DMS 273 treated with DMSO at 0.1 percent for 48 hours (cell line): ENCODE data around the gene MPV17.
"Not testable (repeated sequence)": the region's sequence is repeated elsewhere in the genome, so short reads cannot be mapped to it uniquely, and the experiment has no call there.

Experiments
- DNase-seq: peaks from one replicate; lab custom pipeline; 2025; lab: John Stamatoyannopoulos, UW

Gene MPV17, protein sequence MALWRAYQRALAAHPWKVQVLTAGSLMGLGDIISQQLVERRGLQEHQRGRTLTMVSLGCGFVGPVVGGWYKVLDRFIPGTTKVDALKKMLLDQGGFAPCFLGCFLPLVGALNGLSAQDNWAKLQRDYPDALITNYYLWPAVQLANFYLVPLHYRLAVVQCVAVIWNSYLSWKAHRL

DNA sequence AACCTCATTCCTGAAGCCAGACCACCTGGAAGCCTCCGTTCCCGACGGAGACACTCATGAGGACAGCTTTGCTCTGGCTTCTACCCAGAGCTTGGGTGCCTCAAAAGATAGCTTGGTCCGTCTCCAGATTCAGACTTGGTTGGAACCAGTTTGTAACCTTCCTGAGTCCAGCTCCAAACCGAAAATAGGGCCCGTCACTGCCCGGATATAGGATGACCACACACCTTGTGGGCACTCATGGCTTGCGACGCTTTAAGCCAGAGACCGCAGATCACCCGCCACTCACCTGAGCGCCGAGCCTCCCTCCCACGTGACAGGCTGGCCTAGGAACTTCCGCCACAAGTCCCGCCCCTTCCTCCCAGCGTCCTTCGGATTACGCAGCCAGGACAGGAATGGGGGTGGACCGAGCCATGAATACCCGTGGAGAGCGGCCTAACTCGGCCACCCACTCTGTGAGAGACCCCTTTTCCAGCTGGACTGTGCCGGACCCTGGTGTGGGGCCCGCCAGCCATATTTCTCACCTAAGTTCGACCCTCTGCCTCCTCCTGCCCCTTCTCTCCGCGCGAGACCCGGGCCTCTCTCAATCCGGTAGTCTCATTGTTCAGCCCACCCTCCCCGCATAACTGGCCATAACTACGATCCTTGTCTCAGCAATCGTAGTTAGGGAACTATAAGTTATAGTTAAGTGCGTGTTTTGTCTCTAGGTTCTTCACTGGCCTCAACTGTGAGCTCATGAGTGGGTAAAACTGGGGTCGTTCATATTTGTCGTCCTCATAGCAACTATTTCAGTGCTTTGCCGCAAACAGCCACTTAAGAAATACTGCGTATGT, at the start of gene MPV17:
TSS of gene MPV17 (minus strand) at position 332 of the 830 bp plus-strand sequence. CDS start 580 bp downstream, outside the sequence.
- peak; percentile 76 for DNase-seq

DNA sequence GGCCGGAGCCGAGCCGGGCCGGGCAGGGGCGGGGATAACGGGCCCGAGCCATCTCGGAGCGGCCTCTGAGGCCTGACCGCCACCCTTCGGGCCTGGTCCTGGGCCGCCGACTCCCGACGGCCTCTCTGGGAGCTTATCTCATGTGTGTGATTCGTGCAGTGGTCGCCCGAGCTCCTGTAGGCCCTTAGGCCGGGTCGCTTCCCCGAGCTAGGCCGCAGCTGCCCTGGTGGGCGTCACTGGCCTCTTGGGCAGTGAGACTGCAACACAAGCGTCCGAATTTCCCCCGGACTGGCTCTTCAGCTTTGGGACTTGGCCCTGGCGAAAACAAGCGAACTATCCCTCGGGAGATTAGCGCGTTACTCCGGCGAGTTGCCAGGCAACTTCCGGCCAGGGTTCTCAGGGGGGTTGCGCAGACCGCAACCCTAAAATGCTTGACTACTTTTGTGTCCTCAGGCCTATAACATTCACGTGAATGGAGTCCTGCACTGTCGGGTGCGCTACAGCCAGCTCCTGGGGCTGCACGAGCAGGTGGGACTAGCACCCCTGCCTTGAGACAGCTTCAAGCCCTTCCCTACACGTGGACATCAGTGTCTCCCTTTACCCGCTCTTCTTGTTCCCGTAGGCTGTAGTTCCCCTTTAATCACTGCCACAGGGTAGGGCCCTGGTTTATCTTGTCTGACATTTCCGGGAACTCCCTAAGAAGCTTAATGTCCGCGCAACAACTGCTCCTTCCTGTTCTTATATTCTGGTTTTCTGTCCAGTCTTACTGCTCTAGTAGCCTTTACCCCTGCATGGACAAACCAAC, 48.1 kb upstream of the MPV17 start:
- DNase-seq = no peak

DNA sequence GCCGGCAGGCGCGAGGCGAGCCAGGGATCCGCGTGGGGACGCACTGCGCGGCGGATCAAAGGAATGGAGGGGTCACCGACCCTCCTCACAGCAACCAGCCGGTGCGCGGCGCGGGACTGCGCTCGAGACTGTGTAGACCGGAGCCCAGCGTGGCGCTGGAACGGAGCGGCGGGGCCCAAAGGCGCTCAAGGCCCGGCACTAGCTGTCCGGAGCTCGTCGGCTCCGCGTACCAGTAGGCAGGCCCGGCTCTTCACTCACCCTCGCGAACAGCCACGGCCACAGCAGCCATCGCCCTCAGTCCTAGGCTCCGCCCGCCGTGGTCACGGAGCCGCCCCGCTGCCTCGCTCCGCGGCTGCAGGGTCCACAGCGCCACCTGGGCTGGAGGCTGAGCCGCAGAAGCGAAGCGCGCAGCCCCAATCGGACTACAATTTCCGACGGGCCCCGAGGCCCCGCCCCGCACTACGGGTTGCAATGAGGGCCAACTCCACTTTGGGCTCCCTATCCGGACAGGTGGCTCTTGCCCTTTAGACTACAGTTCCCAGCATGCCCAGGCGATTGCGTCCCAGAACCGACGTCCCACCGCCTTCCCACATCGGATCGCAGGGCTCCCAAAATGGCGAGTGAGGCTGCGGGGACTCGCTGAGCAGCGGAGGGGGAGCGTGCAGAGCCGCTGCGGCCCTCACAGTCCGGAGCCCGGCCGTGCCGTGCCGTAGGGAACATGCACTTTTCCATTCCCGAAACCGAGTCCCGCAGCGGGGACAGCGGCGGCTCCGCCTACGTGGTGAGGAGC, 47.3 kb upstream of the MPV17 start, which contains the start of the genes EIF2B4 and SNX17:
TSS of gene EIF2B4 (minus strand) at position 313 of the 790 bp plus-strand sequence. CDS start at position 289, 24 bp downstream.
TSS of gene SNX17 (plus strand) at position 591 of the 790 bp plus-strand sequence. CDS start at position 719, 128 bp downstream.
- DNase-seq = peak; percentile 97

DNA sequence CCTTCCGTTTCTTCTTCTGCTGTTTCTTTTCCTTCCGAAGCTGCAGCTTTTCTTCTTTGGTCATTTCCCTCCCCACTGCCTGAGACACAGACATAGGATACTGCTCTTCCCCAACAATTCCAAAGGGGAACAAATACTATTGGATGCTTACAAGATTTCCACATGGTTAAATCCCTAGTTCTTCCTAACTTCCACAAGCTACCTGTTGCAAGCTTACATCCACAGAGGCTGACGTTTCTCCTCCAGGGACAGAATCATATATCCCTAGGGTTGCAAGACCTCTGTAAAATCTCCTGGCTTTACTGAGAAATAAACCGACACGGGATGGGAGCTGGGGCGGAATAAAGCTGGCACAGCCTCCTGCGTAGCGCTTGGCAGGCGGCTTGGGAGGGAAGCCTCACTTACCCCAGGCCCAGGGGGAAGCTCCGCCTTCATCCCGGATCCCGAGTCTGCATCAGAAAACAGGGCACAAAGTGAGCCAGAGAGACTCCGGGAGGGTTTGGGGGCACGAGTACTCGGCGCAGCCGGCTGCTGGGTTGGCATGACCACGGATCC, 46.7 kb upstream of the MPV17 start:
- DNase-seq = peak; percentile 34

DNA sequence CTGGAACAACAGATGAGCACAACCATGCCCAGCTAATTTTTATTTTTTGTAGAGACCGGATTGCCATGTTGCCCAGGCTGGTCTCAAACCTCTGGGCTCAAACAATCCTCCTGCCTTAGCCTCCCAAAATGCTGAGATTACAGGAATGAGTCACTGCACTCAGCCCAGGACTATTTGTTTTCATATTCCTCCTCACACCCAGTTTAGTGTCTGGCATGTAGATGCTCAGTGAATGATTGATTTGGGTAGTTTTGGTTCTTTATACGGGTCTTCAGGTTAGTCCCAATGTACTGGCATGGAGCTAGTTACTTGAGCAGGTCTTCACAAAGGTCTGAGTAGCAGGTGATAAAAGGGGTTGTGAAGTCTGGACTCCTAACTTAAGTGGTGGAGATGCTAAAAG, 41.0 kb upstream of the MPV17 start:
- DNase-seq = no peak

DNA sequence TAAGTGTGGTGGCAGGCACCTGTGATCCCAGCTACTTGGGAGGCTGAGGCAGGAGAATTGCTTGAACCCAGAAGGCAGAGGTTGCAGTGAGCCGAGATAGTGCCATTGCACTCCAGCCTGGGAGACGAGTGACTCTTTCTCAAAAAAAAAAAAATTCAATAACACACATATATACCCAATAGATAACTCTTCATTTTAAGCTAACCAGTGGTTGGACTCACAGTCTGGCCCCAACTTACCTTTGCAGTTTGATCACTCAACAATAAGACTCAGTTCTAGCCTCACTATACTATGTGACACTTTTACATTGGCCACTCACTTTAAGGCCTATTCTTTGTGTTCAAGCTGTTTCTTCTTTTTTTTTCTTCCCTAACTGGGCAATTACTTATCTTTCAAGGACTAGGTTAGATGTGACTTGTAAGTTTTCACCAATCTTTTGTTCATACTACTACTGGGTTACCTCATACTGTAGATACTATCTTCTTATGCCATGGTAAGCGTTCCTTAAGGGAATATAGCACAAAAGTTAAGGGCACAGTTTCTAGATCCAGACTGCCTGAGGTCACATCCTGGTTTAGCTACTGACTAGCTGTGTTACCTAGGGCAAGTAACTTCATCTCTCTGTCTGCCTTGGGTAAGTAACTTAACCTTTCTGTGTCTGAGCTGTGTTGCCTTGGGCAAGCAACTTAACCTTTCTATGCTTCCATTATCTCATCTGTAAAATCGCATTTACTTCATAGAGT, 40.0 kb upstream of the MPV17 start:
- DNase-seq = no peak

DNA sequence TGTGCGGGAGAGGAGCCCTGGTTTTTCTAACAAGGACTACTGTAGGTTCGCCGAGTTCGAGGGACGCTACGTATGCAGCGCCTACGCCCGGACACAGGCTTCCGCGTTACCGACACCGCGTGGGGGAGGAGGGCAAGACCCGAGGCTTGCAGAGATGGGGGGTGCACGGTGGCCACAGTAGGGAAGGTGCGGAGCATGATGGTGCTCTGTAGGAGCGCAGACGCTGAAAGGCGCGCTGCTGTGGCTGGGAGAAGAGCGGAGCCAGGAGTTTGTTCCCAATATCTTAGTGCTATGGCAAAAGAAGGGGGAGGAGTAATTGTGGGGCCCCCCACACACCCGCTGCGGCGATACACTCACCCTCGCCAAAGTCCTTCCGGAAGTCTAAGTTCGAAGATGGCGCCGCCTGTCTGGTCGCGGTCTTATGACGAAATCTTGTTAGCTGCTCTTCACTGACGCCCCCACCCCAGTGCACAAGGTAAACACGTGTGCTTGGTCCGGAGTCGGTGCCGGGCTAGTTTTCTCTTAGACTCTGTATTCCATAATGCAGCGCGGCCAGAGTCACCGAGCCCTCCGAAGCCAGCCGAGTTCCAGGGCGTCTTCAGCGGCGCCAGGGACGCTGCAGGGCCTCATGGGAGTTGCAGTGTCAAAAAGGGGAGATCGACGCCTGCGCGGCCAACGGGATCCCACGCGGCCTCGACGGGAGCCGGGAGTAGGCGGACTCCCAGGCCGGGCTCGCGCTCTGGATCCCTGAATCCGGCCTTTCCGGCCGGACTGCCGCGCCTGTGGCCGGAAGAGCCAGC, 33.7 kb upstream of the MPV17 start, which contains the start of gene GTF3C2:
TSS of gene GTF3C2 (minus strand) at position 383 of the 800 bp plus-strand sequence. CDS start 13,210 bp downstream, outside the sequence.
- peak; percentile 96 for DNase-seq

DNA sequence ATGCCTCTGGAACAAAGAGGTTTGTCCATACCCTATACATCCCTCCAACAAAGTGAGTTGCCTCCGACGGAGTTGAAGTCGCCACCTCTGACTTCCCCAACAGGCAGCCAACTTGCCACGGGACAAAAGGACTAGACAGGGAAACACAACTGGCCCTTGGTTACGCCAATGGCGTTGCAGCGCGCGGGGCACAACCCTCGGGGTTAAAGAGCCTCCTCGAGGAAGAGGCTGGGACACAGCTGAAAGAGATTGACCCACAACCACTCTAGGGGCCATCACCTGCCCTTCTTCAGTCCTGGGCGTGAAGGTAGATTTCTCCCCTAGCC, 33.1 kb upstream of the MPV17 start:
- DNase-seq = peak; percentile 19

DNA sequence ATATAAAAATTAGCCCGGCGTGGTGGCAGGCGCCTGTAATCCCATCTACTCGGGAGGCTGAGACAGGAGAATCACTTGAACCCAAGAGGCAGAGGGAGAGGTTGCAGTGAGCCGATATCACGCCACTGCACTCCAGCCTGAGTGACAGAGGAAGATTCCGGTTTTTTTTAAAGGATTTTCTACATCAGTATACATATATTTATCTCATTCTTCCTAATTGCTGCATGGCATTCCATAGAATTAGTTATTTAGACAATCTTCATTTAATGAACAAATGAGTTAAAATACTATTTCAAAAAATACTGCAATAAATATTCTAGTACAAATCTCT, 31.7 kb upstream of the MPV17 start:
- no peak for DNase-seq

DNA sequence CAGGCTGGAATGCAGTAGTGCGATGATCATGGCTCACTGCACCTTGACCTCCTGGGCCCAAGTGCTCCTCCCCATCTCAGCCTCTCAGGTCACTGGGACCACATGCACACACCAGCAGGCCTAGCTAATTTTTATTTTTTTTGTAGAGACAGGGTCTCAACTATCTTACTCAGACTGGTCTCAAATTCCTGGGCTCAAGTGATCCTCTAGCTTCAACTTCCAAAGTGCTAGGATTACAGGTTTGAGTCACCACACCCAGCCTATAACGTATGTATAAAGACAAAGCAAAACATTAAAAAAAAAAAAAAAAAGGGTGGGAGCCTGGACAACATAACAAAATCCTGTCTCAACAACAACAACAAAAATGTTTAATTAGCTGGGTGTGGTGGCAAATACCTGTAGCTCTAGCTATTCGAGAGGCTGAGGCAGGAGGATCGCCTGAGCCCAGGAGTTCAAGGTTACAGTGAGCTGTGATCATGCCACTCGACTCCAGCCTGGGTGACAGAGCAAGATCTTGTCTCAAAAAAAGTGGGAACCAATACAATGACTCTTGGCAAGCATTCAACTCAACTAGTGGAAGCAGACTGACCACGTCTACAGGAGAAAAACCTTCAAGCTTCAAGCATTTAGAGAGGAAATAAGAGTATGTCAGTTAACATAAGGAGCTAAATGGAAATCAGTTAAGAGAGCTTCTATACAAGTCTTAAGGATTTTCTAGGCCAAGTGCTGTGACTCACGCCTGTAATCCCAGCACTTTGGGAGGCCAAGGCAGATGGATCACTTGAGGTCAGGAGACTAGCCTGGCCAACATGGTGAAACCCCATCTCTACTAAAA, 31.1 kb upstream of the MPV17 start:
- DNase-seq = no peak

DNA sequence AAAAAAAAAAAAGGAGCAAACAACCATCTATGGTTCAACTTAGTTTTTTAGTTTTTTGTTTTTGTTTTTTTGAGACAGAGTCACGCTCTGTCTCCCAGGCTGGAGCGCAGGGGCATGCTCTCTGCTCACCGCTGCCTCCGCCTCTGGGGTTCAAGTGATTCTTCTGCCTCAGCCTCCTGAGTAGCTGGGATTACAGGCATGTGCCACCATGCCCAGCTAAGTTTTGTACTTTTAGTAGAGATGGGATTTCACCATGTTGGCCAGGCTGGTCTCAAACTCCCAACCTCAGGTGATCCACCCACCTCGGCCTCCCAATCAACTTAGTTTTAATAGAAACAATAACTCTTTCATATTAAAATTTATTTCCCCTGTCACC, 30.5 kb upstream of the MPV17 start:
- not testable (repeated sequence) for DNase-seq

DNA sequence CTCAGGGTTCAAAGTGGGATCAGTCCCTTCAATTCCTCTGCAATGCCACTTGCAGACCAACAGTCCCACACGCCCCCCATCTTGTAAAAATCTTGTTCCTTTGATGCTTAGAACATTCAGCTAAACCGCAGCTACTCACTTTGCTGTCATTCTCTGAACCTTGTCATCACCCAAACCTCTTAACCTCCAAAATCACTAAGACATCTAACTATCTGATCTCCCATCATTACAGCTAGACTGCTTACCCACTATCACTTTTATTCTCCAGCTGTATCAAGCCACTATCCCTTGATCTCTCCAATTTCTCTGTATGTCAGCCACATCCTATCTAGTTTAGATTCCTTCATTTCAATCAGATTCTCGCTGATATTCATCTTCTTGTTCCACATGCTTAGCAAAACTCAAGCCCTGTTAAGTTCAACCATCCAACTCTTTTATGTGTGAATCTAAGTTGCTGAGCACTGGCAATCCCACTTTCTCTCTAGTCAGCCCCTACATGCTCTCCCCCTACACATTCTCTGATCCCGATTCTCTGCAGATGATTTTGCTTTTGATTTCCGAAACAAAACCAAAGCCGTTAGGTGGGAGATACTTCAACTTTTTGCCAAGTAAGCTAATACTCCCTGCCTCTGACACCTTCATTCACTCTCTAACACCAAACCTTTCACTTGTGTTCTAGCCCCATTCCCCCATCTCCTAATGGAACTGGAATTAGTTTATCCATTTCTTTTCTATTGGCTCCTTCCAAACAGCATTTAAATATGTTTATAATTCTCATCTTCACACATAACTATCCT, 29.1 kb upstream of the MPV17 start:
- DNase-seq = no peak

DNA sequence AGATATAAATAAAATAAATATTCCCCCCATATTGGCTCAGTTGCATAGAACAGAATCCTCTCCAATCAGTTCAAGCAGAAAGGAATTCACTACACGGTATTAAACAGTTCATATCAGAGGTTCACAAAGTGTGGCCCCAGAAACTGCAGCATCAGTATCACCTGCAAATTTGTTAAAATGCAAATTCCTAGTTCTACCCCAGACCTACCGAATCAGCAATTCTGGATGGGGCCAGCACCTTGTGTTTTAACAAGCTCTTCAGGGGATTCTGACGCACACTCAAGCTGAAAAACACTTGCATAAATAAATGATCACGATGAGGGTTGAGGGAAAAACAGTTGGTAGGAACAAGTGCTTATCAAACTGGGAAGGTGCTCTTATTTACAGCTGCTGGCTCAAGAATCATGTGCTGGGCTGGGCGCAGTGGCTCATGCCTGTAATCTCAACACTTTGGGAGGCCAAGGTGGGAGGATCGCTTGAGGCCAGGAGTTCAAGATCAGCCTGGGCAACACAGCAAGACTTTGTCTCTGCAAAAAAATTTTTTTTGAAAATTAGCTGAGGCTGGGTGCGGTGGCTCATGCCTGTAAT, 27.3 kb upstream of the MPV17 start:
- DNase-seq = no peak

DNA sequence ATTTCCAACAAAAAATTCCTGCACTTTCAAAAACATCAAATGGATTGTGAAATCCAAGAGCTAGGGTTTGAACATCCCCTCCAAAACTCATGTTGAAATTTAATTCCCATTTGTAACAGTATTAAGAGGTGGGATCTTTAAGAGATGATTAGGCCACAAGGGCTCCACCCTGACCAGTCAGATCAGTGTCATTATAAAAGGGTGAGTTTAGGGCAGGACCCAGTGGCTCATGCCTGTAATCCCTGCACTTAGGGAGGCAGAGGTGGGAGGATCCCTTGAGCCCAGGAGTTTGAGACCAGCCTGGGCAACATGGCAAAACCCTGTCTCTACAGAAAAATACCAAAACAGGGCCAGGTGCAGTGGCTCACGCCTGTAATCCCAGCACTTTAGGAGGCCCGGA, 24.7 kb upstream of the MPV17 start:
- no peak for DNase-seq

DNA sequence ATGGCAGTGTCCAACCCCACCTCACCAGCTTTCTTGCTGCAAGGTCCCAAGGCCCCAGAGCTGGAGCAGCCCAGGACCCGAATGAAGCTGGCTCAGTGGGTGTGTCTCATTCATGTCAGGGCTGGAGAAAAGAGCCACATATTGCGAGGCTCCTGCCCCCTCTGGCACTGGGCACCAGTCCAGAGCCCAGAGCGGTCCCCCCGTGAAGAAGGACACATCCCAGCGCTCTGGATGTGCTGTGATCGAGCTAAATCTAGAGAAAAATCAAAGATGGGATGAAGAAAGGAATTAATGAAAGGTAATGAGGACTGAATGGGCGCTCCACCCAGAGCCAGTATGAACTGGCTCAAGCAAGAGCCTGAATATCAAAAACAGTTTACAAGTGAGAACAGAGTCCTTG, 13.3 kb upstream of the MPV17 start:
- no peak for DNase-seq

DNA sequence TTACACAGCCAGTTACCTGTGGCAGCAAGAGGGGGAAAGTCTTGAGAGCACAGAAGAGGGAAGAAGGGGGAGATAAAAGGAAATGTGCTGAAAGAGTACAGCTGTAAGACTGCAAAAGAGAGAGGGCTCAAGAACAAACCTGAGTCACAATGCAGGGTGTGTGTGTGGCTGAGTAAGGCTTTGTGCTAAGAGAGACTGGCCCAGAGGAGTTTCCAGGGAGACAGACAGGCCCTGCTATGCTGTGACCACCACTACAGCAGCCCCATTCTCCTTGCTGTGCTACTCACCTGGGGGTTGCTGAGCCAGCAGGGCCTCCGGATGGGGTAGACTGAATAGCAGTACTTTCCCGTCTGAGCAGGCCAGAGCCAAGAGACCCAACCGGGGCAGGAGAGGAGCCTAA, 12.4 kb upstream of the MPV17 start:
- DNase-seq = no peak

DNA sequence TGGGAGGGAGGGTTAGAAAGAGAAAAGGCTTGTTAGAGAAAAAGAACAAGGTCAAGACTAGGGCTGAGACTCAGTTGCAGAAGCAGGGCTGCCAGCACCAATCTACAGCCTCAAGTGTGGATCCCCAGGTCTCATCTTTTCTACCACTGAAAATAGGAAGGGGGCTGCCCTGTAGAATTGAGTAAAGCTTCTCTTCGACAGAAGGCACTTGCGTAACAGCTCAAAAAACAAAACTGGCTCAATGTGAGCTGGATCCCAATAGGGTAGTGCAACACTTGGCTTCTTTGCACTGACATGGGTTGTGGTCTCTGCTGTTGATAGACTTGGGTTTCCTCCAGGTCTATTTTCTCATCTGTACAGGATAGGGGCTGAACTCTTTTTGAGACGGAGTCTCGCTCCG, 1.8 kb upstream of the MPV17 start:
- no peak for DNase-seq
